GM19455 (cell line): ENCODE data around the gene HIP1.
"Not testable (repeated sequence)": the region's sequence is repeated elsewhere in the genome, so short reads cannot be mapped to it uniquely, and the experiment has no call there.

Experiments
- ATAC-seq: cut with Tn5 transposase; IDR thresholded peaks from one replicate; pipeline ENCODE4 v1.9.1; 2021; ENCODE audit not compliant: unreplicated experiment

Gene HIP1

GRCh38 chr7:75646571-75647102, 92.1 kb downstream of the HIP1 start:
- ATAC-seq = no peak

- ATAC-seq = no peak
Observed at GRCh38 chr7:75645570-75645969, 93.2 kb downstream of the HIP1 start.

- ATAC-seq = no peak
Observed at GRCh38 chr7:75644589-75644988, 94.2 kb downstream of the HIP1 start.

DNA sequence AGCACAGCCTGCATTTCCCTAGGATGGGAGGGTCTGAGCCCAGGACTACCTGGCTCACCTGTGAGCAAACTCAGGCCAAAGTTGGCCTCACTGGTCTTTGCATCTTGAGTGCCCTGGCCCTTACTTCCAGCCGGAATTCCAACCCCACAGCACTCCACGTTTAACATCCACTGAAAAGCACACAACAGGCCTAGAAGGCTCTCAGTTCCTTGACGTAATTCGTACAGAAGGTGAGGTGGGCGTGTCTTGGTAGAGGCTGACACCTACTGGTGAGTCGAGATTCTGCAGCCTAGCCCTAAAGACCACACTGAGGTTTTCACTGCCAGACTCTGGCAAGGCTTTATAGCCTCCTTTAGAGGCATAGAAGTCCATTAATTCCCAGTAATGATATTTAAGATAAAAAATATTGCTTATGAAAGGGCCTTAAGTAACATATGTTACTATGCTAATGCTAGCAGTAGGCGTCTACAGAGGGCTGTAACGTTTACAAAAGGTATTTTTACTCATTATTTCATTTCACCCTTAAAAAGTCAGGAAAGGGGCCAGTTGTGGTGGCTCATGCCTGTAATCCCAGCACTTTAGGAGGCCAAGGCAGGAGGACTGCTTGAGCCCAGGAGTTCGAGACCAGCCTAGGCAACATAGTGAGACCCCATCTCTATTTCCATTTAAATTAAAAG, 95.8 kb downstream of the HIP1 start:
- peak; percentile 61 for ATAC-seq

DNA sequence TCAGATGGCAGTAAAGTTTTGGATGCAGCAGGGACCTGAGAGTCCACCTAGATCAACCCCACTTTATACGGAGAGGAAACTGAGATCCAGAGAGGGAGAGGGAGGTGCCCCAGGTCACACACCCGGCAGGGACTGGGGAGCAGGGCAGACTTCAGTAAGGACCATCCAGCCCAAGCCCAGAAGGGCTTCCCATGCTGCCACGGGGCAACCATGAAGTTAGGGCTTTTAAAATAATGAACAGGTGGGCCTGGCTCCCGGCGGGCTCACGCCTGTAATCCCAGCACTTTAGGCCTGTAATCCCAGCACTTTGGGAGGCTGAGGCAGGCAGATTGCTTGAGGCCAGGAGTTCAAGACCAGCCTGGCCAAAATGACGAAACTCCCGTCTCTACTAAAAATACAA, 98.5 kb downstream of the HIP1 start:
- ATAC-seq = no peak

- ATAC-seq = no peak
Observed at GRCh38 chr7:75639886-75640190, 98.9 kb downstream of the HIP1 start.

GRCh38 chr7:75639071-75639885, 99.5 kb downstream of the HIP1 start:
- no peak for ATAC-seq

DNA sequence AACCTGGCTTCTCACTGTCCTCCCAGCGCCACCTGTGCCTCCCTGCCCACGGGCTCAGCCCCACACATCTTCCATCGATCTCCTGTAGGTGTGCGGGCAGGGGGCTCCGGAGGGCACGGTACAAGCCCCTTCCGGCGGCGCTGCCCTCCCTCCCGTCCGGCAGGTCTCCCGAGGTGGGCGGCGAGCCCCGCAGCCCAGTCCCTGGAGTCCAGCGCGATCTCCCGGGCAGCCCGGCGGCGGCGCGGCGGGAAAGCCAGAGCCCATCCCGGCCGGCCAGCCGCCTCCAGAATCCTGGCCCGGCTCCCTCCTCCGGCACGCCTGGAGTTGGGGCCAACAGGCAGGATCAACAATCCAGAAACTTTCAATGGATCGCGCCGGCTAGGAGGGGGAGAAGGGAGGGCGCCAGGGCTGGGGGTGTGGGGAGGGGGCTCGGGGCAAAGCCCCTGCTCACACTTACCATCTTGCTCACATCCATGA, 100.1 kb downstream of the HIP1 start:
- no peak for ATAC-seq

DNA sequence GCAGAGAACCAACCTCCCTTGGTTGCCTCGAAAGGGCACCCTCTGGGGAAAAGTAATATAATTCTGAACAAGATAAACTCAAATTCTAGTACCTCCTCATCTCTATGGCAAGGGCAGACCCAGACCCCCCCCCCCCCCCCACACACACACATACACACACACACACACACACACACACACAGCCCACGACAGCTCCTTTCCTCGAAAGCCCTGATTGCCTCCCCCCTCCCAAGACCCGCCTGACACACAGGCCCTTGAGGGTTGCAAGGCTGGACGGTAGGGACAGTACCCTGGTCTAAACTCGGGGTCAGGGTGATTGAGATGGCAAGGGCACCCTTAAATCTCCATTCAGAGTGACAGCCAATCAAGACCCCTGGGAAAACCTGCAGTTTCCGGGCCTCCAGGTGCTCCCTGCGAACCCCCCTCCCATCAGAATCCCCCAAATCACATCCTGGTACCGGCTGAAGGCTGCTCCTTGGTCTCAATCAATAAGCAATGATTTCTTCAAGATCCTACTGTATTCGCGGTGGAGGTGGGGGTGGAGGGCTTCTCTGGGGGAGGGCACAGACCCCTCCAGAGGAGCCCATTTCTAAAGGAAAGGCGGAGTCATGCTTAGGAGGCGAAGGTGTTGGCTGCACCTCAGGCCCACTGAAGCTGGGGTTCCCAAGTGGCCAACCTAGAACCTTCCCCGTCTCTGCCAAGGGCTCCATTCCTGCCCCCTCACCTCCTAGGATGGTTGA, 100.7 kb downstream of the HIP1 start:
- no peak for ATAC-seq

GRCh38 chr7:75635036-75635435, 103.7 kb downstream of the HIP1 start:
- ATAC-seq = no peak

DNA sequence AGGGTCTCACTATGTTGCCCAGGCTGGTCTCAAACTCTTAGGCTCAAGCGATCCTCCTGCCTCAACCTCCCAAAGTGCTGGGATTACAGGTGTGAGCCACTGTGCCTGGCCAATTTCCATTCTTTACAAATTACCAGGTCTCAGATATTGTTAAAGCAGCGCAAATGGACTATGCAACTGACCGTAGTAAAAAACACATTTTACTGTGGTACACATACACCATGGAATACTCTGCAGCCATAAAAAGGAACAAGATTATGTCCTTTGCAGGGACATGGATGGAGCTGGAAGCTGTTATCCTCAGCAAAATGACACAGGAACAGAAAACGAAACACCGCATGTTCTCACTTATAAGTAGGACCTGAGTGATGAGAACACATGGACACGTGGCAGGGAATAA, 106.2 kb downstream of the HIP1 start:
- not testable (repeated sequence) for ATAC-seq

GRCh38 chr7:75631711-75632110, 107.0 kb downstream of the HIP1 start:
- ATAC-seq = no peak

DNA sequence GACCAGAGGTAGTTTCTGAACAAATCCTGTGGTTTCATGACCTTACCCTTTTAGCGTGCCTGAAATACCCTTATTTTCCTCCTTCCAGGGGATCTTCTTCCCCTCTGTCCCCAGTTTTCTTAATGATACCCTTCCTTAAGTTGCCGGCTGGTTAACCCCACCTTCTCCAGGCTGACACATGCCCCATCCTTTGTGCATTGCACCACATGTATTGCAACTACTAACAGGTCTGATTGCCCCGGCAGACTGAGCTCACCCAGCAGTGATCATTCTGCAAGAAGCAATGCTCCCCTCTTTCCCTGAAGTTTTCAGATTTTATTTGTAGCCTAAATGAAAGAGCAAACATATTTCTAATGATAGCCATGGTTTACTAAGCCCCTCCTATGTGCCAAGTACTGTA, 108.2 kb downstream of the HIP1 start:
- no peak for ATAC-seq

- no peak for ATAC-seq
Observed at GRCh38 chr7:75629044-75629443, 109.7 kb downstream of the HIP1 start.

DNA sequence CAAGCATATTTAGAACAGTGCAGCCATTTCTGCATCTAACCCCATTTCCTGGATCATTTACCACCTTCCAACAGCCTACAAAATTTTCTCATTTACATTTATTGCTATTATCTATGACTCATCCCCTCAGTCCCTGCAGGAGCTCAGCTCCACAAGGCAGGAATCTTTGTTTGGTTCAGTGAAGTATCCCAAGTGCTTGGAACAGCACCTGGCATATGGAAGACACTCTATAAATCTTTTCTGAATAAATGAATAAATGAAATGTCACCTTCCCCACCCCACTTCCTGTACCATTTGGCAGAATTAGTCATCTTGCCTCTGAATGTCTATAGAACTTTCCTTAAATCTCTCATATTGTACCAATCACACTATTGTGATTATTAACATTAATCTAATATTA, 110.7 kb downstream of the HIP1 start:
- no peak for ATAC-seq

GRCh38 chr7:75626954-75627353, 111.8 kb downstream of the HIP1 start:
- ATAC-seq = no peak

DNA sequence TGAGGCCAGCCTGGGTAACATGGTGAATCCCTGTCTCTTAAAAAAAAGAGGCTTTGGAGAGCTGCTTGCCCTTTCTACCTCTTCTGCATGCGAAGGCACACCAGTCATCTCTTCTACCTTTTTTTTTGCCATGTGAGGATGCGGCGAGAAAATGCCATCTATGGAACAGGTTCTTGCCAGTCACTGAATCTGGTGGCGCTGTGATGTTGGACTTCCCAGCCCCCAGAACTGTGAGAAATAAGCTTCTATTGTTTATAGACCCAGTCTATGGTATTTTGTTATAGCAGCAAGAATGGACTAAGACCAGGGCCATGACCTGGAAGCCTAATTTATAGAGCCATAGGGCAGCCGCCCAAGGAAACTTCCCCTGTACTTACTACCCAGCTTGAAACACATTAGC, 112.9 kb downstream of the HIP1 start:
- ATAC-seq = no peak

DNA sequence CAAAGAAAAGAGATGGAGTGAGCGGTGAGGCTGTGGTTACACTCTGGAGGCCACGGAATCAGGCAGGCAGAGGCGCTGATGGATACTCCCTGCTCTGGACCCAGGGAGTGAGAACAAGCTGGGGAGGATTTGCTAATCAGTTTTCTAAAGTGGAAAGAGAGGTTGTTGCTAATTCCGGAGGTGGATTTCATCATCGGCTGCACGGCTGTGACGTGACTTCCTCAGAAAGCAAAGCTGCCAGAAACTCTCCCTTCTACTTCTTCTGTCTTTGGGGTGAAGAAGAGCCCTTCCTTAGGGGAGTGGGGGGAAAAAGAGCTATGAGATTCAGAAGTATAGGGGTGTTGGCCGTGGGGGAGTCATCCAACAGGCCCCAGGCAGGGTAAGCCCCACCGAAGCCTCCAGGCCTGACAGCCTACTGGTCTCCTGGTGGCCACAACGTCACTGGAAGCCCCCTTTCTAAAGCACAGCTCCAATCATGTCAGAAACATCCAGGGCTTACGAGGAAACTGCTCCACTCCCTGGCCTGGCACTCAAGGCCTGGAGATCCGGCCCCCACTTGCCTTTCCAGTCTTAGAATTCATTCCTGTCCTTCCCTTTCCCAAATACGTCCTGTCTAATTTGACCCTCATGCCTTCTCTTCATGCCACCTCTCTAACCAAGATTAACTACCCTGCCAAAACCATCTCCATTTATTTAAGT, 114.5 kb downstream of the HIP1 start:
- ATAC-seq = no peak

- ATAC-seq = no peak
Observed at GRCh38 chr7:75623390-75624133, 115.2 kb downstream of the HIP1 start.

DNA sequence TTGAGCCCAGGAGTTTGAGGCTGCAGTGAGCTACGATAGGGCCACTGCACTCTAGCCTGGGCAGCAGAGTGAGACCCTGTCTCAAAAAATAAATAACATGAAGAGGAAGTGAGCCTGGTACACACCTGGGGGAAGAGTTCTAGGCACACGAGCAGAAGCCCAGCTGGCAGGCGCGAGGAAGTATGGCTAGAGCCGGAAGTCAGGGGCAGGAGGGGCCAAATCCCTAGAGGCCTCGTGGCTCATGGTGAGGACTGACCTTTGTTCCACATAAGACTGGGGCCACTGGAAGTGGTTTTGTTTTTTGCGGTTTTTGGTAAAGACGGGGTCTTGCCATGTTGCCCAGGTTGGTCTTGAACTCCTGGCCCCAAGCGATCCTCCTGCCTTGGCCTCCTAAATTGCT, 117.6 kb downstream of the HIP1 start:
- ATAC-seq = no peak
